Lung (tissue), 12 donors: Measurements from ENCODE around the gene BHMT. TPM values are rescaled to one million over a fixed set of nuclear protein-coding genes. Genes with fewer than 3 reads are reported as not detected.
A peak's percentile ranks its signal among the peaks of the same experiment; 100 is the strongest.

Experiments
- ATAC-seq: fragments of 200-7000 bp; cut with Tn5 transposase; one replicate; pipeline ENCODE4 v1.9.1; 2020; ENCODE audit warnings: moderate number of reproducible peaks; ENCODE audit not compliant: insufficient read depth, low FRiP score
- DNase-seq, 3 donors: peaks; one replicate each; pipeline ENCODE4 v3.0.0-alpha.2; 2013 to 2017
- H3K27ac ChIP-seq, 2 donors: one replicate each; pipeline ENCODE4 v1.5.1; 2013; ENCODE audit warnings: mild to moderate bottlenecking in 2 of 2, moderate library complexity in 2 of 2, control low read depth in 1 of 2, inconsistent platforms in 1 of 2, low read depth in 1 of 2, low read length in 1 of 2
- H3K27me3 ChIP-seq, 3 donors: one replicate each; pipeline ENCODE4 v1.5.1; 2013; ENCODE audit warnings: low read length in 2 of 3; ENCODE audit not compliant: control insufficient read depth in 3 of 3, insufficient read depth in 3 of 3
- H3K36me3 ChIP-seq, 4 donors: one replicate each; pipeline ENCODE4 v1.5.1; 2013; ENCODE audit warnings: low read length in 4 of 4, mild to moderate bottlenecking in 1 of 4, moderate library complexity in 1 of 4; ENCODE audit not compliant: control insufficient read depth in 4 of 4, insufficient read depth in 4 of 4
- H3K4me1 ChIP-seq, 5 donors: one replicate each; pipeline ENCODE4 v1.5.1; 2013; ENCODE audit warnings: low read length in 5 of 5, mild to moderate bottlenecking in 2 of 5, moderate library complexity in 1 of 5; ENCODE audit not compliant: control insufficient read depth in 5 of 5, insufficient read depth in 5 of 5
- H3K4me3 ChIP-seq: one replicate; pipeline ENCODE4 v1.5.1; 2013; ENCODE audit warnings: mild to moderate bottlenecking, control low read depth, moderate library complexity
- H3K9ac ChIP-seq, 2 donors: one replicate each; pipeline ENCODE4 v1.5.1; 2013; ENCODE audit warnings: low read length in 2 of 2, control low read depth in 1 of 2; ENCODE audit not compliant: insufficient read depth in 1 of 2
- H3K9me3 ChIP-seq, 4 donors: one replicate each; pipeline ENCODE4 v1.5.1; 2013; ENCODE audit warnings: low read length in 3 of 4, mild to moderate bottlenecking in 1 of 4, moderate library complexity in 1 of 4; ENCODE audit not compliant: control insufficient read depth in 4 of 4, insufficient read depth in 3 of 4
- WGBS, 2 donors: extraction: QIAGEN DNeasy Blood & Tissue Kit; methylation state at CpG; one replicate each; pipeline ENCODE4 v1.1.7; 2013; 5-methylcytosine and 5-hydroxymethylcytosine counted together
- polyA plus RNA-seq, 2 donors: library from polyadenylated mRNA; stranded (reverse); fragments of 200-250 nt; gene quantifications; one replicate each; pipeline ENCODE4 v1.2.1, GENCODE V29; 2013
- total RNA-seq, 2 donors: library from RNA; depleted of rRNA in 1 of 2; stranded (reverse); fragments of >200 nt in 1 of 2; gene quantifications; one replicate each; pipeline ENCODE4 v1.2.1, GENCODE V29; 2014 to 2021
- TF ChIP-seq, protein P1 (sequence below): IDR thresholded peaks from 2 replicates; pipeline ENCODE4 v1.5.1; 2012; ENCODE audit warnings: mild to moderate bottlenecking; ENCODE audit errors: control extremely low read depth, extremely low read depth
- donor health status: control.
- donor health status: control.
- donor health status: Bipolar disorder and iron deficiency.
- donor health status: healthy.
- donor health status: DM: yes; HTN: yes; CAD: no.

Gene BHMT
- total and polyA plus RNA-seq, 4 donors = 0.06 to 0.55 (median 0.46) TPM; not detected in 1

DNA sequence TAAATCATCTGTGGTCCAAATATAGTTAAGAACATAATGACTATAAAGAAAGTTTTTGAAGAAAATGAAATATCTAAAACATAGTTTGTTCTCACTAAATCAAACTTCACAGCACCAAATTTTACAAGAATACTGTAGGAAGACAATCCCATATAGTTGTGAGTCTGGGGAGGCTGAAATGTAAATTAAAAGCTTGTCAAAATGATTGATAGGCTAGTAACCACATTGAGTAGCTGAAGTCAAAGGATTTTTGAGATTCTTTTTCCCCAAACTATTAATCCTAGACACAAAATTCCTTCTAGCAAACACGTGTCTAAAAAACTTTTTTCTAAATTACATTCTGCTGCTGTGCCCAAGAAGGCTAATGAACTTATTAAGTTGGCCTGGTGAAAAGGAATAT, 13.0 kb downstream of the BHMT start:
- no peaks in the 10 kb centered on the region for H3K36me3 ChIP-seq
- no peaks in the 10 kb centered on the region for H3K27me3 ChIP-seq
- no peaks in the 10 kb centered on the region for H3K4me1 ChIP-seq
- WGBS, 2 donors = 76 to 94% methylated on average over 1 of the region's 1 CpG
- H3K9ac ChIP-seq = no peak overlapping the region
- DNase-seq (no peak), ATAC-seq (no peak)
- H3K9me3 ChIP-seq = no peaks in the 10 kb centered on the region
- H3K27ac ChIP-seq = no peak overlapping the region
- no peak overlapping the region for H3K4me3 ChIP-seq
- TF ChIP-seq, protein P1, sequence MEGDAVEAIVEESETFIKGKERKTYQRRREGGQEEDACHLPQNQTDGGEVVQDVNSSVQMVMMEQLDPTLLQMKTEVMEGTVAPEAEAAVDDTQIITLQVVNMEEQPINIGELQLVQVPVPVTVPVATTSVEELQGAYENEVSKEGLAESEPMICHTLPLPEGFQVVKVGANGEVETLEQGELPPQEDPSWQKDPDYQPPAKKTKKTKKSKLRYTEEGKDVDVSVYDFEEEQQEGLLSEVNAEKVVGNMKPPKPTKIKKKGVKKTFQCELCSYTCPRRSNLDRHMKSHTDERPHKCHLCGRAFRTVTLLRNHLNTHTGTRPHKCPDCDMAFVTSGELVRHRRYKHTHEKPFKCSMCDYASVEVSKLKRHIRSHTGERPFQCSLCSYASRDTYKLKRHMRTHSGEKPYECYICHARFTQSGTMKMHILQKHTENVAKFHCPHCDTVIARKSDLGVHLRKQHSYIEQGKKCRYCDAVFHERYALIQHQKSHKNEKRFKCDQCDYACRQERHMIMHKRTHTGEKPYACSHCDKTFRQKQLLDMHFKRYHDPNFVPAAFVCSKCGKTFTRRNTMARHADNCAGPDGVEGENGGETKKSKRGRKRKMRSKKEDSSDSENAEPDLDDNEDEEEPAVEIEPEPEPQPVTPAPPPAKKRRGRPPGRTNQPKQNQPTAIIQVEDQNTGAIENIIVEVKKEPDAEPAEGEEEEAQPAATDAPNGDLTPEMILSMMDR = no peak

DNA sequence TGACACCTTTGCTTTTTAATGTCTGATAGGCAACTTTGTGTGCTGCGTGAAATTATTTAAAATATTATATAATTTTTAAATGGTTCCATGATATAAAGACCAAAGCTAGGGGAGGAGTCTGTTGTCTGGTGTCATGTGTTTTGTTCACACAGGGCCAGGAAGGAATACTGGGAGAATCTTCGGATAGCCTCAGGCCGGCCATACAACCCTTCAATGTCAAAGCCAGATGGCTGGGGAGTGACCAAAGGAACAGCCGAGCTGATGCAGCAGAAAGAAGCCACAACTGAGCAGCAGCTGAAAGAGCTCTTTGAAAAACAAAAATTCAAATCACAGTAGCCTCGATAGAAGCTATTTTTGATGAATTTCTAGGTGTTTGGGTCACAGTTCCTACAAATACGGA, 19.2 kb downstream of the BHMT start:
- ATAC-seq (no peak), DNase-seq (no peak)
- TF ChIP-seq, protein P1 = no peak
- H3K27me3 ChIP-seq = no peaks in the 10 kb centered on the region
- H3K9me3 ChIP-seq = no peaks in the 10 kb centered on the region
- H3K4me3 ChIP-seq = no peak overlapping the region
- no peak overlapping the region for H3K27ac ChIP-seq
- 82 to 86% methylated on average over 6 of the region's 6 CpGs for WGBS, 2 donors
- no peak overlapping the region for H3K9ac ChIP-seq
- H3K4me1 ChIP-seq = peaks cover 0 to 7% (median 0%) of the 10 kb centered on the region in 5 donors
- no peaks in the 10 kb centered on the region for H3K36me3 ChIP-seq

DNA sequence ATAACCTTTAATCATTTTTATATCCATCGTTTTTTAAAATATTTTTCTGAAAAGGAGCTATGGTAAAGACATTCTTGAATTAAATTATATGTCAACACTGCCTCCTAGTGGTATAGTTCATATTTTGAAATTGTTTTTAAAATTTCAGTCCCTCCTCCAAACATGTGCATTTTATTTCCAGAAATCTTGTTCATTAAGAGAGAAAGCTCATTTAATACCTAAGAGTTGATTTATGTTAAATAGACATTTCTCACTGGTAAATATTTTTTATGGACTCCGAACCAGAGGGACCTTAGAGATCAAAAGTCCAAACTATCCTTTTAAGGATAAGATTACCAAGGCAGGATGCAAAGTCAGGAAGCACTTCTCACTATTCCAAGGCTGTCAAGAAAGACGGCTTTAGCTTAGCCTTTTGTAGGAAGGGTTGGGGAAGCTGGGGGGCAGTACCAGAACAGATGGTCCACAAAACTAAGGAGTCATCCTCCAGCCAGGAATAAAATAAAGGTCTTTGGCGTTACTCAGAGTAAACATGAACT, 21.6 kb downstream of the BHMT start:
- Histone ChIP-seq H3K27ac (peak overlapping the region in 1 of 2 donors; percentile 22), H3K4me1 (peaks cover 0 to 7% (median 0%) of the 10 kb centered on the region in 5 donors), H3K9me3 (no peaks in the 10 kb centered on the region), H3K4me3 (no peak overlapping the region), H3K9ac (peak overlapping the region in 1 of 2 donors; percentile 23), H3K36me3 (no peaks in the 10 kb centered on the region), H3K27me3 (no peaks in the 10 kb centered on the region)
- WGBS, 2 donors = 10 to 13% methylated on average over 4 of the region's 4 CpGs
- ATAC-seq (no peak), DNase-seq (peak in 2 of 3 donors; percentile 75 to 79)
- TF ChIP-seq, protein P1 = peak; percentile 30
